Measurements from ENCODE around the gene GPS1.

DNA sequence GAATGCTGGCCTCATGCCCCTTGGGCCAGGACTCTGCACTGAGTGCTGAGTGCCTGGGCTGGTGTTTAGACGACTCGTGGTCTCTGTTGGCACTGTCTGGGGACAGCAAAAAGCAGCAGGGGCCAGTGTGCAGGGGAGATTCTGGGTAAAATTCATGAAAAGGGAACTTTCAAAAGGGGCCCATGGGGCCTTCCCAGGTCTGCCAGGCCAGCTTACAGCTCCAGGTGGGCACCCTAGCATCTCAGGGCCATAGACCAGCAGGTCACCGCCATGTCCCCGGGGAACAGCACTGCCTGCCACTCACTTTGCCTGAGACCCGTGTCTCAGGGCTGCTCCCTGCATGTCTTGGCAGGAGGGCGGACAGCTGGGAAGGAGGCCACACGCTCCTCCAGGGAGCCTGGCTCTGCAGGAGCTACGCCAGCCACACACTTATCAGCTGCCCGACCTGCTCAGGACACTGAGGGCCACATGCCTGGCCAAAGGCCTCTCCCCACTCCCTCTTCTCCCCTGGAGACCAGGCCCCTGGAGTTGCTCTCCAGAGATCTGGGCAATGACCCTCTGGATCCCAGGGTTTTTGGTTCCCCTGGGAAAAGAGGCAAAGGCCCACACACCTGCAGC is 55.1 kb downstream of the GPS1 start:
- TF ChIP-seq, protein P1, sequence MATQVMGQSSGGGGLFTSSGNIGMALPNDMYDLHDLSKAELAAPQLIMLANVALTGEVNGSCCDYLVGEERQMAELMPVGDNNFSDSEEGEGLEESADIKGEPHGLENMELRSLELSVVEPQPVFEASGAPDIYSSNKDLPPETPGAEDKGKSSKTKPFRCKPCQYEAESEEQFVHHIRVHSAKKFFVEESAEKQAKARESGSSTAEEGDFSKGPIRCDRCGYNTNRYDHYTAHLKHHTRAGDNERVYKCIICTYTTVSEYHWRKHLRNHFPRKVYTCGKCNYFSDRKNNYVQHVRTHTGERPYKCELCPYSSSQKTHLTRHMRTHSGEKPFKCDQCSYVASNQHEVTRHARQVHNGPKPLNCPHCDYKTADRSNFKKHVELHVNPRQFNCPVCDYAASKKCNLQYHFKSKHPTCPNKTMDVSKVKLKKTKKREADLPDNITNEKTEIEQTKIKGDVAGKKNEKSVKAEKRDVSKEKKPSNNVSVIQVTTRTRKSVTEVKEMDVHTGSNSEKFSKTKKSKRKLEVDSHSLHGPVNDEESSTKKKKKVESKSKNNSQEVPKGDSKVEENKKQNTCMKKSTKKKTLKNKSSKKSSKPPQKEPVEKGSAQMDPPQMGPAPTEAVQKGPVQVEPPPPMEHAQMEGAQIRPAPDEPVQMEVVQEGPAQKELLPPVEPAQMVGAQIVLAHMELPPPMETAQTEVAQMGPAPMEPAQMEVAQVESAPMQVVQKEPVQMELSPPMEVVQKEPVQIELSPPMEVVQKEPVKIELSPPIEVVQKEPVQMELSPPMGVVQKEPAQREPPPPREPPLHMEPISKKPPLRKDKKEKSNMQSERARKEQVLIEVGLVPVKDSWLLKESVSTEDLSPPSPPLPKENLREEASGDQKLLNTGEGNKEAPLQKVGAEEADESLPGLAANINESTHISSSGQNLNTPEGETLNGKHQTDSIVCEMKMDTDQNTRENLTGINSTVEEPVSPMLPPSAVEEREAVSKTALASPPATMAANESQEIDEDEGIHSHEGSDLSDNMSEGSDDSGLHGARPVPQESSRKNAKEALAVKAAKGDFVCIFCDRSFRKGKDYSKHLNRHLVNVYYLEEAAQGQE (IDR thresholded peaks at IDR 0.05; ENCODE audit: low read depth), result no peak
- TF ChIP-seq CREB1 (IDR thresholded peaks at IDR 0.05; ENCODE audit: low read depth) (no peak), CEBPB (IDR thresholded peaks at IDR 0.05) (no peak), EGR1 (IDR thresholded peaks at IDR 0.05) (no peak), YY1 (IDR thresholded peaks at IDR 0.05; ENCODE audit: low read depth) (no peak), NFIC (IDR thresholded peaks at IDR 0.05) (no peak)

Measured in Ishikawa (cell line).